ENCODE results near the gene PIP5K1B. TPM values are rescaled to one million over a fixed set of nuclear protein-coding genes. Genes with fewer than 3 reads are reported as not detected.
A peak's percentile ranks its signal among the peaks of the same experiment; 100 is the strongest.

Gene PIP5K1B
- total RNA-seq, 1 experiment from 2014 or later, result 5.2 TPM

GRCh38 chr9:68834931-68835520, 130.0 kb downstream of the PIP5K1B start (continued):
- TF ChIP-seq SOX15 (CRISPR knock-in tag; IDR thresholded peaks at IDR 0.05), result no peak
- TF ChIP-seq, protein P1, sequence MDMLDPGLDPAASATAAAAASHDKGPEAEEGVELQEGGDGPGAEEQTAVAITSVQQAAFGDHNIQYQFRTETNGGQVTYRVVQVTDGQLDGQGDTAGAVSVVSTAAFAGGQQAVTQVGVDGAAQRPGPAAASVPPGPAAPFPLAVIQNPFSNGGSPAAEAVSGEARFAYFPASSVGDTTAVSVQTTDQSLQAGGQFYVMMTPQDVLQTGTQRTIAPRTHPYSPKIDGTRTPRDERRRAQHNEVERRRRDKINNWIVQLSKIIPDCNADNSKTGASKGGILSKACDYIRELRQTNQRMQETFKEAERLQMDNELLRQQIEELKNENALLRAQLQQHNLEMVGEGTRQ (CRISPR knock-in tag; IDR thresholded peaks at IDR 0.05), result no peak

DNA sequence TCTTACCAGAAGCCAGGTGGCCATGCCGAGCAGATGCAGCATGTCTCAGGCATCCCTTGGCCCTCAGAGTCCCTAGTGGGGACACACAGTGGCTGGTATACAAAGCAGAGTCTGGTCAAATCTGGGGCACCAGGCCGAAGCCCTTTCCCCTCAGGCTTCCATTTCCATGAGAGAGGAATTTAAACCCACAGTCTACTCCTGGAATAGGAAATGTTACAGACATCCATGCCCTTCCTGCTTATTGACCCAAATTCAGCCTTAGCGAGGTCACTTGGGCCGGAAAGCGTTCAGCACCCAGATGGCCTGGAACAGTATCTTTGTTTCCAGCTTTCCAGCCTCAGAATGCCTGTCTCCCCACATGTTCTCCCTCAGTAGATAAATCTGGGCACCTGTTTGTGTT, 131.7 kb downstream of the PIP5K1B start:
- H3K27me3 Mint-ChIP-seq (ENCODE audit: low read depth), result no peaks in the 10 kb centered on the region
- CTCF ChIA-PET, result interaction anchor here (1.0 kb wide), 1 partner anchor 8 kb away, joined by 6 read pairs; no protein-coding TSS in a partner anchor
- peaks cover 5% of the 10 kb centered on the region; the same call in 1 of the 2 replicates for H3K4me1 Mint-ChIP-seq
- no peak overlapping the region for H3K4me3 Mint-ChIP-seq
- no peak overlapping the region for H3K27ac Mint-ChIP-seq
- TF ChIP-seq, protein P2, sequence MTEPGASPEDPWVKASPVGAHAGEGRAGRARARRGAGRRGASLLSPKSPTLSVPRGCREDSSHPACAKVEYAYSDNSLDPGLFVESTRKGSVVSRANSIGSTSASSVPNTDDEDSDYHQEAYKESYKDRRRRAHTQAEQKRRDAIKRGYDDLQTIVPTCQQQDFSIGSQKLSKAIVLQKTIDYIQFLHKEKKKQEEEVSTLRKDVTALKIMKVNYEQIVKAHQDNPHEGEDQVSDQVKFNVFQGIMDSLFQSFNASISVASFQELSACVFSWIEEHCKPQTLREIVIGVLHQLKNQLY (CRISPR knock-in tag; IDR thresholded peaks at IDR 0.05), result no peak
- TF ChIP-seq, protein P3, sequence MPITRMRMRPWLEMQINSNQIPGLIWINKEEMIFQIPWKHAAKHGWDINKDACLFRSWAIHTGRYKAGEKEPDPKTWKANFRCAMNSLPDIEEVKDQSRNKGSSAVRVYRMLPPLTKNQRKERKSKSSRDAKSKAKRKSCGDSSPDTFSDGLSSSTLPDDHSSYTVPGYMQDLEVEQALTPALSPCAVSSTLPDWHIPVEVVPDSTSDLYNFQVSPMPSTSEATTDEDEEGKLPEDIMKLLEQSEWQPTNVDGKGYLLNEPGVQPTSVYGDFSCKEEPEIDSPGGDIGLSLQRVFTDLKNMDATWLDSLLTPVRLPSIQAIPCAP (CRISPR knock-in tag; IDR thresholded peaks at IDR 0.05), result no peak
- TF ChIP-seq GTF2I (CRISPR knock-in tag; conservative IDR thresholded peaks at IDR 0.05) (no peak), RELA (CRISPR knock-in tag; IDR thresholded peaks at IDR 0.05; ENCODE audit: borderline replicate concordance) (no peak), TP53 (CRISPR knock-in tag; IDR thresholded peaks at IDR 0.05) (no peak), GABPB1 (CRISPR knock-in tag; IDR thresholded peaks at IDR 0.05) (no peak), ZNF671 (CRISPR knock-in tag; IDR thresholded peaks at IDR 0.05) (no peak), JUN (CRISPR knock-in tag; IDR thresholded peaks at IDR 0.05) (no peak), IRF2 (CRISPR knock-in tag; IDR thresholded peaks at IDR 0.05; ENCODE audit: borderline replicate concordance, low read depth) (no peak), ZNF219 (CRISPR knock-in tag; IDR thresholded peaks at IDR 0.05; ENCODE audit: borderline replicate concordance) (no peak), ZNF317 (CRISPR knock-in tag; IDR thresholded peaks at IDR 0.05; ENCODE audit: borderline replicate concordance, low read depth) (no peak), CREM (CRISPR knock-in tag; IDR thresholded peaks at IDR 0.05) (no peak), USF1 (CRISPR knock-in tag; IDR thresholded peaks at IDR 0.05) (no peak), GRHL2 (CRISPR knock-in tag; IDR thresholded peaks at IDR 0.05; ENCODE audit: insufficient replicate concordance, severe bottlenecking) (no peak), ZNF396 (CRISPR knock-in tag; IDR thresholded peaks at IDR 0.05; ENCODE audit: borderline replicate concordance) (no peak), NR2C2 (CRISPR knock-in tag; IDR thresholded peaks at IDR 0.05) (no peak)
- TF ChIP-seq, protein P4, sequence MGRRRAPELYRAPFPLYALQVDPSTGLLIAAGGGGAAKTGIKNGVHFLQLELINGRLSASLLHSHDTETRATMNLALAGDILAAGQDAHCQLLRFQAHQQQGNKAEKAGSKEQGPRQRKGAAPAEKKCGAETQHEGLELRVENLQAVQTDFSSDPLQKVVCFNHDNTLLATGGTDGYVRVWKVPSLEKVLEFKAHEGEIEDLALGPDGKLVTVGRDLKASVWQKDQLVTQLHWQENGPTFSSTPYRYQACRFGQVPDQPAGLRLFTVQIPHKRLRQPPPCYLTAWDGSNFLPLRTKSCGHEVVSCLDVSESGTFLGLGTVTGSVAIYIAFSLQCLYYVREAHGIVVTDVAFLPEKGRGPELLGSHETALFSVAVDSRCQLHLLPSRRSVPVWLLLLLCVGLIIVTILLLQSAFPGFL (CRISPR knock-in tag; IDR thresholded peaks at IDR 0.05; ENCODE audit: borderline replicate concordance), result no peak
- TF ChIP-seq, protein P5, sequence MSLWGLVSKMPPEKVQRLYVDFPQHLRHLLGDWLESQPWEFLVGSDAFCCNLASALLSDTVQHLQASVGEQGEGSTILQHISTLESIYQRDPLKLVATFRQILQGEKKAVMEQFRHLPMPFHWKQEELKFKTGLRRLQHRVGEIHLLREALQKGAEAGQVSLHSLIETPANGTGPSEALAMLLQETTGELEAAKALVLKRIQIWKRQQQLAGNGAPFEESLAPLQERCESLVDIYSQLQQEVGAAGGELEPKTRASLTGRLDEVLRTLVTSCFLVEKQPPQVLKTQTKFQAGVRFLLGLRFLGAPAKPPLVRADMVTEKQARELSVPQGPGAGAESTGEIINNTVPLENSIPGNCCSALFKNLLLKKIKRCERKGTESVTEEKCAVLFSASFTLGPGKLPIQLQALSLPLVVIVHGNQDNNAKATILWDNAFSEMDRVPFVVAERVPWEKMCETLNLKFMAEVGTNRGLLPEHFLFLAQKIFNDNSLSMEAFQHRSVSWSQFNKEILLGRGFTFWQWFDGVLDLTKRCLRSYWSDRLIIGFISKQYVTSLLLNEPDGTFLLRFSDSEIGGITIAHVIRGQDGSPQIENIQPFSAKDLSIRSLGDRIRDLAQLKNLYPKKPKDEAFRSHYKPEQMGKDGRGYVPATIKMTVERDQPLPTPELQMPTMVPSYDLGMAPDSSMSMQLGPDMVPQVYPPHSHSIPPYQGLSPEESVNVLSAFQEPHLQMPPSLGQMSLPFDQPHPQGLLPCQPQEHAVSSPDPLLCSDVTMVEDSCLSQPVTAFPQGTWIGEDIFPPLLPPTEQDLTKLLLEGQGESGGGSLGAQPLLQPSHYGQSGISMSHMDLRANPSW (CRISPR knock-in tag; conservative IDR thresholded peaks at IDR 0.05; ENCODE audit: low read depth), result no peak
- TF ChIP-seq, protein P6, sequence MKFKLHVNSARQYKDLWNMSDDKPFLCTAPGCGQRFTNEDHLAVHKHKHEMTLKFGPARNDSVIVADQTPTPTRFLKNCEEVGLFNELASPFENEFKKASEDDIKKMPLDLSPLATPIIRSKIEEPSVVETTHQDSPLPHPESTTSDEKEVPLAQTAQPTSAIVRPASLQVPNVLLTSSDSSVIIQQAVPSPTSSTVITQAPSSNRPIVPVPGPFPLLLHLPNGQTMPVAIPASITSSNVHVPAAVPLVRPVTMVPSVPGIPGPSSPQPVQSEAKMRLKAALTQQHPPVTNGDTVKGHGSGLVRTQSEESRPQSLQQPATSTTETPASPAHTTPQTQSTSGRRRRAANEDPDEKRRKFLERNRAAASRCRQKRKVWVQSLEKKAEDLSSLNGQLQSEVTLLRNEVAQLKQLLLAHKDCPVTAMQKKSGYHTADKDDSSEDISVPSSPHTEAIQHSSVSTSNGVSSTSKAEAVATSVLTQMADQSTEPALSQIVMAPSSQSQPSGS (CRISPR knock-in tag; IDR thresholded peaks at IDR 0.05; ENCODE audit: borderline replicate concordance, low read depth), result no peak
- DNase-seq (ENCODE audit: low spot score), result no peak
- no peaks in the 10 kb centered on the region for H3K9me3 Mint-ChIP-seq
- POLR2A ChIA-PET, result no interaction called here
- H3K36me3 Mint-ChIP-seq, result no peaks in the 10 kb centered on the region
- ATAC-seq, result peak; percentile 36

All from WTC11 (cell line).